ENCODE data around the gene TPRG1. TPM values are rescaled to one million over a fixed set of nuclear protein-coding genes. Genes with fewer than 3 reads are reported as not detected.
"Not testable (repeated sequence)": the region's sequence is repeated elsewhere in the genome, so short reads cannot be mapped to it uniquely, and the experiment has no call there.

The TPRG1 gene
- total RNA-seq, 1 experiment from 2014 or later = not detected

- in situ Hi-C loops (cut with HindIII; ENCODE audit: low sequenced_read_pairs) = no loop called here
- no peak for DNase-seq (ENCODE audit: low spot score)
Observed at GRCh38 chr3:189300345-189300744, 128.6 kb downstream of the TPRG1 start.

- DNase-seq (ENCODE audit: low spot score) = no peak
- in situ Hi-C loops (cut with HindIII; ENCODE audit: low sequenced_read_pairs) = no loop called here
Observed at GRCh38 chr3:189301479-189301878, 129.7 kb downstream of the TPRG1 start.

GRCh38 chr3:189303584-189303983 is 131.8 kb downstream of the TPRG1 start:
- in situ Hi-C loops (cut with HindIII; ENCODE audit: low sequenced_read_pairs) = no loop called here
- DNase-seq (ENCODE audit: low spot score) = no peak

- peak; percentile 79 for DNase-seq (ENCODE audit: low spot score)
Observed at GRCh38 chr3:189304465-189305351, 132.9 kb downstream of the TPRG1 start.

DNA sequence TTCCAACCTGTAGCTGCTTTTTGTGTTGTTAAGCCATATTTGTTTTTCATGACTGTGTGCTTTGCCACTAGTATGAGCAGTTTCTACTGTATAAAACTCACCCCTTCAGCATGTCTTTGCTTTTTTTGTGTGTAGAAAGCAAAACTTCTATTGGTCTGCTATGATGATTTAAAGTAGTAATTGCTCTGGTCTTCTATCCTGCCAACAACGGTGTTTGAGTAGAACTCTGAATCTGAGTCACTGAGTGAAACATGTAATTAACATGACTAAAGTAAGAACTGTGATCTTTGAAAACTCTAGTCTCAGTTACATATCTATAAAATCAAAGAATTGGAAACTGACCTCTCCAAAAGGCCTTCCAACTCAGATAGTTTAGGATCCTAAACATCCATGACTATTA is 133.6 kb downstream of the TPRG1 start:
- in situ Hi-C loops (cut with HindIII; ENCODE audit: low sequenced_read_pairs) = no loop called here
- DNase-seq (ENCODE audit: low spot score) = no peak

More at GRCh38 chr3:189304465-189305351, 132.9 kb downstream of the TPRG1 start:
- in situ Hi-C loops (cut with HindIII; ENCODE audit: low sequenced_read_pairs) = no loop called here

- in situ Hi-C loops (cut with HindIII; ENCODE audit: low sequenced_read_pairs) = no loop called here
- no peak for DNase-seq (ENCODE audit: low spot score)
Observed at GRCh38 chr3:189307963-189308362, 136.2 kb downstream of the TPRG1 start.

DNA sequence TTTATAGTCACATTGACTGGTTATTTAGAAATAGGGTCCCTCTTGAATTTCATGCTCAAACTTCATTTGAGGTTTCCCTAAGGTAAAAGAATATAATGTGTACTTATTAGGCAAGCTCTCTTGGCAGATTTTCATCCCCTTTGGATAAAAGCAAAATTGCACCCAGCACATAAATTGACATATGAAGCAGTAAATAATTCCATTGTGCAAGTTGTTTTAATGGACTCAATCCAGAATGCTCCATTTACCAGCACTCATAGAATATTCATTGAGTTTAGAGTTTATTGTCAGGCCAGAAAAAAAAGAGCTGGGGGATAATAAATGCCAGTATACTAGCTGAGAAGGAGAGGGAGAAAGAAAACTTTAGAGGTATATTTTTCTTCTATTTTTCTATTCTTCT is 136.8 kb downstream of the TPRG1 start:
- no peak for DNase-seq (ENCODE audit: low spot score)
- in situ Hi-C loops (cut with HindIII; ENCODE audit: low sequenced_read_pairs) = no loop called here

DNA sequence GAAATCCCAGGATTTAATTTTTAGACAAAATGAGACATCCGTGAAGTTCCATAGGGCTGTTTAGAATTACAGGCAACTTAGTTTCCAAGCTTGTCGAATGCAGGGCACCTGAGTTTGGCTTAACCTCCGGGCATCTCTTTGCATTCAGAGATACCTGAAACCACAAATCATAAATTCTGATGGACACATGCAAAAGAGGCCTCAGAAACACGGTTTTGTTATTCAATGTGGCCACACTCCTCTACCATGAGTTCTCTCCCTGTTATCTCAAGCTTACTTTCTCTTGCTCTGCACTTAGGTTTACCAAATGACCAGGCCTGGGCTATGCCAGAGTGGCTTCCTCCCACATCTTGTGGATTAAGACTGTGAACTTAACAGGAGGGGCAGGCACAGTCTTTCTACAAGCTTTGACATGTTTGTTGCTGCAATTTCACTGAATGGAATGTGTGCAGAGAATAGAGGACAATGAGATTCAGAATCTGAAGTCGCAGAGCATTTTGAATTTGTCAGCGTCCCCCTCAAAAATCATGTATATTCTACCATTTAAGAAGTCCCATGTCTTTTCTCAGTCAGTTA is 137.7 kb downstream of the TPRG1 start:
- in situ Hi-C loops (cut with HindIII; ENCODE audit: low sequenced_read_pairs) = no loop called here
- DNase-seq (ENCODE audit: low spot score) = no peak

DNA sequence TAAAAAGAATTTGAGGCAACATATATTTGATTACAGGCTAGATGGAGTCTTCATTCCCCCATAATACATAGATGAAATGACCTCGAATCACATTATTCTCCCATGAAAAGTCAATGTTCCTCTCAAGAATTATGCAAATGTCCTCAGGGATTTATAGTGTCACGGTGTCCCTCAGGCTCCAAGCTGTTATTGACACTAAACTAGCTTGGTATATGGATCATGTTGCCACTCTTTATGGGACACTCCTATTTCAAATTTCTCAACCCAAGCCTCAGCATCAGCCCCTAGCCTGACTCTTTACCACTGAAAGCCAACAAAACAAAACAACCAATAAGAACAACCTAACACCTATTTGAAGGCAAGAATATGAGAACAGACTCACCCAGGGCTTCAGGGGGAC is 139.8 kb downstream of the TPRG1 start:
- in situ Hi-C loops (cut with HindIII; ENCODE audit: low sequenced_read_pairs) = no loop called here
- no peak for DNase-seq (ENCODE audit: low spot score)

DNA sequence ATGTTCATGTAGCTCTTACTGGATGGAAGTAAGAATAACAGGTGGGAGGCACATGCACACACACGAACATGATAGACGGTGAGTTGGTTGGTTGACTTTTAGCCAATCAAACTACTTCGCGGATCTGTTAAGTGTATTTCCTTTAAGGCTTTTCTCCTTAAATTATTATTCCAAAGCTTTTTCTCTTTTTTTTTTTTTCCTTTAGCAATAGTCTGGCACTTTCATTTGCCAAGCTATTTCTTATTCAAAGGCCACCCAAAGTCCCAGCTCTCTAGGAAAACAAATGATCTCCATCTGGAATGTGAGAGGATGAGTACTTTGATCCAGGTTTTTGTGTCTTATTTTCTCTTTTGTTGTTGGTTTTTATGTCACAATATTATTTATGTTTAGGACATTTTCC is 141.1 kb downstream of the TPRG1 start:
- DNase-seq (ENCODE audit: low spot score) = no peak
- in situ Hi-C loops (cut with HindIII; ENCODE audit: low sequenced_read_pairs) = no loop called here

- in situ Hi-C loops (cut with HindIII; ENCODE audit: low sequenced_read_pairs) = no loop called here
Observed at GRCh38 chr3:189316296-189317019, 144.7 kb downstream of the TPRG1 start.

GRCh38 chr3:189317911-189318310 is 146.1 kb downstream of the TPRG1 start:
- no peak for DNase-seq (ENCODE audit: low spot score)
- in situ Hi-C loops (cut with HindIII; ENCODE audit: low sequenced_read_pairs) = no loop called here

More at GRCh38 chr3:189316296-189317019, 144.7 kb downstream of the TPRG1 start:
- no peak for DNase-seq (ENCODE audit: low spot score)

DNA sequence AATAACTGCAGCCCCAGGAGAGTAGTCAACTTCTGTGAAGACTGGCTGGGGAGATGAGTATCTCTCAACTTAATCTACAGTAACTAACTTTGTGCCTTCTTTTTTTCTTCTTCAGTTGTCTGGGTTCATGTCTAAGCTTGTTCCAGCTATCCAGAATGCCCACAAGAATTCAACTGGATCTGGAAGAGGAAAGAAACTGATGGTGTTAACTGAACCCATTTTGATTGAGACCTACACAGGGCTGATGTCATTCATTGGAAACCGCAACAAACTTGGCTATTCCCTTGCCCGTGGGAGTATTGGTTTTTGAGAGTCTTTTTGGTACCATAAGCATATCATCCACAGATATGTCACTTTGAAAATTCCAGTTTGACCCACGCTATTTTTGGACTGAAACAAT is 148.7 kb downstream of the TPRG1 start:
- no peak for DNase-seq (ENCODE audit: low spot score)
- in situ Hi-C loops (cut with HindIII; ENCODE audit: low sequenced_read_pairs) = no loop called here

GRCh38 chr3:189322339-189322738 is 150.6 kb downstream of the TPRG1 start:
- in situ Hi-C loops (cut with HindIII; ENCODE audit: low sequenced_read_pairs) = no loop called here
- no peak for DNase-seq (ENCODE audit: low spot score)

DNA sequence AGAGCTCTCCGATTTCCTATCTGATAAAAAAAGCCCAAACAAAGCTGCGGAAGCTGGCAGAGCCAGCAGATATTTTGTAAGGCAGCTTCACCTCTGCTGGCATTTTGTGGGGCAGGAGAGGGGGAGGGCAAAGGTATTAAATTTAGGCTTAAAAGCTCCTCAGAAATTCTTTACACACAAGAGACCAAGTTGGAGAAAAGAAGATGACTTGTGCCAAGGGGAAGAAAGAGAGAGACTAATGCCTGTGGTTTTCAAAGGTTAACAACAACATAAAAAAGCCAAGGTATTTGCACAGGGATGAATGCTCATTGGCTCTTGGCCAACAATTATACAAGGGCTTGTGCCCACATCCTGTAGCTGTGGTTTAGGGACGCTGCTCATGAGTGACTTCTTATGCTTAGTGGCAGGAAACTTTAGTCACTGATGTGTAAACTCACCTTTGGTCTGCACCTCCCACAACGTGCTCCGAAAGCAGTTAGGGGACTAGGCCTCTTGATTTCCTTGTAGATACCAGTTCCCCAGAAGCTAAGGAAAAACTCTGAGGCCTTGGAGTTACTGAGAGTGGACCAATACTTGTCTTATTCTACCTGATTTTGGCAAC is 152.9 kb downstream of the TPRG1 start:
- in situ Hi-C loops (cut with HindIII; ENCODE audit: low sequenced_read_pairs) = no loop called here
- no peak for DNase-seq (ENCODE audit: low spot score)

DNA sequence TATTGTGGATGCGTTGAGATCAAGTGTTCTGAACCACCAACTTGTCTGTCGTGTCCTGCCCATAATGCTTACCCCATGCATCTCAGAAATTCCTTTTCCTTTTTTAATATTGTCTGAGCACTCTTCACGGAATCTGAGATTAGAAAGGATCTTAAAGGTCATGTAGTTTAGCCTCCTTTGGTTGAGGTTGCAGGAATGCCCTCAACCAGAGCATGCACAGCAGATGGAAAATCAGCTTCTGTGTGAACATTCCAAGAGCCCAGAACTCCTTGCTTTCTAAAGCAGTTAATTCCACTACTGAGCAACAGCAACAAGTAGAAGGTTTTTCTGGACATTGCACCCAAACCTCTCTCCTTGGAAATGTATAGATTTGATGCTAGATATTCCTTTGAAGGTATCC is 153.7 kb downstream of the TPRG1 start:
- DNase-seq (ENCODE audit: low spot score) = no peak
- in situ Hi-C loops (cut with HindIII; ENCODE audit: low sequenced_read_pairs) = no loop called here

- in situ Hi-C loops (cut with HindIII; ENCODE audit: low sequenced_read_pairs); DNase-seq (ENCODE audit: low spot score): not testable (repeated sequence)
Observed at GRCh38 chr3:189329630-189330029, 157.9 kb downstream of the TPRG1 start.

DNA sequence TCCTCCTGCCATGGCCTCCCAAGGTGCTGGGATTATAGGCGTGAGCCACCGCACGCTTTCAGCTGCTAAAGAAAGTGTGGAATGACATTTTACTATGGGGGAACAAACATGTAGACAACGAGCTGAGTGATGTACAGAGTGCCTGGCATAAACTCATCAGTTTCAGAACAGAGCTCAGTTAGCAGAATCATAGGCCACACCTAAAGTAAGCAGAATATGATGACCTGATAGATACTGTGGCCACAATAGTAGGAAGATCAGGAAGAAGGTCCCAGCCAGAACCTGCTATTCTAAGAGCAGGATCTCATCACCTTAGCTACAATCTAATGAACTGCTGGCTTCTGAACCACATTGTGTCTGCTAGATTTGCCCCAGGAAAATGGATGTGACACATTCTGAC is 158.3 kb downstream of the TPRG1 start:
- DNase-seq (ENCODE audit: low spot score) = no peak
- in situ Hi-C loops (cut with HindIII; ENCODE audit: low sequenced_read_pairs) = no loop called here

GRCh38 chr3:189331002-189331418 is 159.2 kb downstream of the TPRG1 start:
- in situ Hi-C loops (cut with HindIII; ENCODE audit: low sequenced_read_pairs) = no loop called here

More at GRCh38 chr3:189331002-189331418, 159.2 kb downstream of the TPRG1 start:
- no peak for DNase-seq (ENCODE audit: low spot score)

Data from G401 (cell line).